HEK293 (cell line): ENCODE results near the gene CACNB4.

ENCODE experiments used
- CTCF ChIA-PET: fragments of 350-600 bp; formaldehyde crosslinking; extraction: SDS; loops from one replicate; lab custom pipeline; 2021; ENCODE audit warnings: antibody characterized with exemption; lab: Yijun Ruan, JAX
- POLR2A ChIA-PET: fragments of 300-600 bp; formaldehyde crosslinking; extraction: SDS; loops from one replicate; lab custom pipeline; 2020; ENCODE audit warnings: antibody characterized with exemption, inconsistent platforms; lab: Yijun Ruan, JAX
- H3K27ac ChIP-seq: fragments of 200-500 bp; sonication (Bioruptor generic); 2 replicates; pipeline ENCODE4 v1.5.1; 2014; ENCODE audit warnings: low read depth, low read length, control low read depth, inconsistent platforms; ENCODE audit errors: extremely low read depth
- H3K36me3 ChIP-seq, 2 experiments: fragments of 200-500 bp in 1 of 2; sonication (Bioruptor generic) in 1 of 2; 1 replicate in 1 of 2; 2 replicates in 1 of 2; pipeline ENCODE4 v1.5.1; 2014 to 2017; ENCODE audit warnings: inconsistent platforms in 2 of 2, low read length in 2 of 2; ENCODE audit not compliant: control insufficient read depth in 2 of 2, insufficient read depth in 1 of 2
- H3K4me1 ChIP-seq: fragments of 200-500 bp; sonication (Bioruptor generic); 2 replicates; pipeline ENCODE4 v1.5.1; 2014; ENCODE audit warnings: mild to moderate bottlenecking, low read length, inconsistent platforms; ENCODE audit not compliant: control insufficient read depth, insufficient read depth
- H3K4me3 ChIP-seq: 2 replicates; pipeline ENCODE4 v1.5.1; 2011; ENCODE audit warnings: low read depth, mild to moderate bottlenecking, control low read depth, low read length, moderate library complexity
- H3K9me3 ChIP-seq: fragments of 200-500 bp; sonication (Bioruptor generic); 2 replicates; pipeline ENCODE4 v1.5.1; 2014; ENCODE audit warnings: low read depth, low read length, inconsistent platforms; ENCODE audit not compliant: control insufficient read depth, insufficient read depth
- ATF2 ChIP-seq: fragments of 450-650 bp; formaldehyde crosslinking; IDR thresholded peaks from 2 replicates; pipeline ENCODE4 v1.5.1; 2016; ENCODE audit warnings: missing biosample characterization, missing genetic modification characterization, low read depth
- BCL6B ChIP-seq: fragments of 450-650 bp; formaldehyde crosslinking; IDR thresholded peaks from 2 replicates; pipeline ENCODE4 v1.5.1; 2017; ENCODE audit warnings: missing biosample characterization, missing genetic modification characterization
- KLF10 ChIP-seq: fragments of 450-650 bp; IDR thresholded peaks from 2 replicates; pipeline ENCODE4 v1.5.1; 2018; ENCODE audit warnings: missing biosample characterization, mild to moderate bottlenecking, missing genetic modification characterization
- KLF8 ChIP-seq: fragments of 450-650 bp; formaldehyde crosslinking; IDR thresholded peaks from 2 replicates; pipeline ENCODE4 v1.5.1; 2016; ENCODE audit warnings: missing biosample characterization, missing genetic modification characterization
- SP7 ChIP-seq: fragments of 450-650 bp; formaldehyde crosslinking; IDR thresholded peaks from 2 replicates; pipeline ENCODE4 v1.5.1; 2016; ENCODE audit warnings: missing biosample characterization, missing genetic modification characterization
- YY1 ChIP-seq: fragments of 450-650 bp; formaldehyde crosslinking; IDR thresholded peaks from 2 replicates; pipeline ENCODE4 v1.5.1; 2018; ENCODE audit warnings: missing biosample characterization, missing genetic modification characterization
- ZBTB26 ChIP-seq: fragments of 450-650 bp; formaldehyde crosslinking; optimal IDR thresholded peaks from 2 replicates; pipeline ENCODE3; 2016; ENCODE audit warnings: missing biosample characterization, mild to moderate bottlenecking, missing genetic modification characterization
- ZNF10 ChIP-seq: fragments of 450-650 bp; formaldehyde crosslinking; IDR thresholded peaks from 2 replicates; pipeline ENCODE4 v1.5.1; 2017; ENCODE audit warnings: missing biosample characterization, missing genetic modification characterization
- ZNF174 ChIP-seq: fragments of 450-650 bp; formaldehyde crosslinking; IDR thresholded peaks from 2 replicates; pipeline ENCODE4 v1.5.0; 2017; ENCODE audit warnings: missing biosample characterization, mild to moderate bottlenecking, missing genetic modification characterization
- ZNF221 ChIP-seq: fragments of 450-650 bp; formaldehyde crosslinking; IDR thresholded peaks from 2 replicates; pipeline ENCODE4 v1.5.1; 2017; ENCODE audit warnings: missing biosample characterization, missing genetic modification characterization, borderline replicate concordance
- ZNF341 ChIP-seq: fragments of 450-650 bp; formaldehyde crosslinking; IDR thresholded peaks from 2 replicates; pipeline ENCODE4; 2016; ENCODE audit warnings: low read depth, missing biosample characterization, missing genetic modification characterization
- ZNF473 ChIP-seq: fragments of 450-650 bp; formaldehyde crosslinking; IDR thresholded peaks from 2 replicates; pipeline ENCODE4 v1.5.1; 2017; ENCODE audit warnings: missing biosample characterization, missing genetic modification characterization
- ZNF580 ChIP-seq: fragments of 450-650 bp; formaldehyde crosslinking; IDR thresholded peaks from 2 replicates; pipeline ENCODE4 v1.5.1; 2016; ENCODE audit warnings: missing biosample characterization, missing genetic modification characterization
- ZNF585B ChIP-seq: fragments of 450-650 bp; formaldehyde crosslinking; IDR thresholded peaks from 2 replicates; pipeline ENCODE4 v1.5.1; 2016; ENCODE audit warnings: missing biosample characterization, missing genetic modification characterization
- ZNF629 ChIP-seq: fragments of 450-650 bp; formaldehyde crosslinking; IDR thresholded peaks from 2 replicates; pipeline ENCODE4 v1.5.1; 2017; ENCODE audit warnings: missing biosample characterization, missing genetic modification characterization
- ZNF670 ChIP-seq: fragments of 450-650 bp; formaldehyde crosslinking; IDR thresholded peaks from 2 replicates; pipeline ENCODE4 v1.5.1; 2016; ENCODE audit warnings: missing biosample characterization, missing genetic modification characterization, low read depth
- ZNF768 ChIP-seq: fragments of 450-650 bp; formaldehyde crosslinking; IDR thresholded peaks from 2 replicates; pipeline ENCODE4 v1.5.1; 2018; ENCODE audit warnings: missing biosample characterization, mild to moderate bottlenecking, missing genetic modification characterization
- ZNF843 ChIP-seq: fragments of 450-650 bp; formaldehyde crosslinking; IDR thresholded peaks from 2 replicates; pipeline ENCODE4 v1.5.1; 2016; ENCODE audit warnings: missing biosample characterization, missing genetic modification characterization

The CACNB4 gene

GRCh38 chr2:151852260-151853069 is 246.4 kb downstream of the CACNB4 start:
- Histone ChIP-seq H3K9me3 (no peaks in the 10 kb centered on the region), H3K36me3 (no peaks in the 10 kb centered on the region), H3K4me3 (no peak overlapping the region), H3K27ac (0 out of 2 replicates have a peak overlapping the region, but pooled peaks have one; percentile 4), H3K4me1 (peaks cover 30% of the 10 kb centered on the region)
- POLR2A ChIA-PET: interaction anchor here (0.6 to 0.9 kb wide), 2 partner anchors 24 to 27 kb away, joined by 3 to 4 read pairs; partner anchors contain the start of gene ARL5A
- CTCF ChIA-PET: no interaction called here
- TF ChIP-seq ZNF629 (tag by site-specific recombination): peak; percentile 36; the same call in 1 of the 2 replicates
- peak; percentile 84 for TF ChIP-seq ATF2 (tag by site-specific recombination)
- TF ChIP-seq ZNF580 (tag by site-specific recombination): no peak
- no peak for TF ChIP-seq KLF10 (tag by site-specific recombination)
- 0 out of 2 replicates have a peak, but pooled peaks have one; percentile 28 for TF ChIP-seq ZNF341

- POLR2A ChIA-PET: interaction anchor here (0.9 kb wide), 1 partner anchor 24 kb away, joined by 4 read pairs; the partner anchor contains the start of gene ARL5A
- CTCF ChIA-PET: interaction anchor here (0.6 to 0.9 kb wide), 2 partner anchors 146 to 173 kb away, joined by 4 to 5 read pairs; no protein-coding TSS in a partner anchor
- no peaks in the 10 kb centered on the region for H3K9me3 ChIP-seq
- TF ChIP-seq KLF8 (0 out of 2 replicates have a peak, but pooled peaks have one; percentile 14), ZNF670 (tag by site-specific recombination) (no peak), ZNF843 (no peak), ZNF221 (no peak), ZNF10 (tag by site-specific recombination) (0 out of 2 replicates have a peak, but pooled peaks have one; percentile 13), SP7 (tag by site-specific recombination) (0 out of 2 replicates have a peak, but pooled peaks have one; percentile 20)
- TF ChIP-seq, all 188 proteins: peak for 3
- Histone ChIP-seq H3K36me3 (no peaks in the 10 kb centered on the region), H3K4me1 (peaks cover 30% of the 10 kb centered on the region), H3K4me3 (no peak overlapping the region), H3K27ac (no peak overlapping the region)
These were observed 247.1 kb downstream of the CACNB4 start for GRCh38 chr2:151851761-151852160.

- Histone ChIP-seq H3K36me3 (no peaks in the 10 kb centered on the region), H3K27ac (no peak overlapping the region), H3K4me1 (peaks cover 33% of the 10 kb centered on the region), H3K9me3 (no peaks in the 10 kb centered on the region), H3K4me3 (no peak overlapping the region)
- ChIA-PET POLR2A (interaction anchor here (2.0 kb wide), 1 partner anchor 21 kb away, joined by 9 read pairs; the partner anchor contains the start of gene ARL5A), CTCF (interaction anchor here (1.1 kb wide), 1 partner anchor 176 kb away, joined by 4 read pairs; no protein-coding TSS in a partner anchor)
- TF ChIP-seq ZNF585B (tag by site-specific recombination) (no peak), BCL6B (tag by site-specific recombination) (no peak), ZBTB26 (tag by site-specific recombination) (no peak), YY1 (tag by site-specific recombination) (no peak), ZNF174 (tag by site-specific recombination) (no peak), ZNF473 (tag by site-specific recombination) (no peak), ZNF768 (tag by site-specific recombination) (no peak)
These were observed 249.3 kb downstream of the CACNB4 start for GRCh38 chr2:151849413-151850010.
